ENCODE measurements around the gene SH3YL1.

GRCh38 chr2:176917-177316 lies 86.9 kb downstream of the SH3YL1 start:
- no peak for TF ChIP-seq POLR2A (IDR thresholded peaks at IDR 0.05)
- no peak for TF ChIP-seq CTCF (IDR thresholded peaks at IDR 0.05)

Data from ovary (tissue), 3 donors.